ENCODE measurements around the gene RAB3D. TPM values are rescaled to one million over a fixed set of nuclear protein-coding genes. Genes with fewer than 3 reads are reported as not detected.

RAB3D gene
- total RNA-seq, 1 experiment from 2014 or later, result 29.4 TPM

DNA sequence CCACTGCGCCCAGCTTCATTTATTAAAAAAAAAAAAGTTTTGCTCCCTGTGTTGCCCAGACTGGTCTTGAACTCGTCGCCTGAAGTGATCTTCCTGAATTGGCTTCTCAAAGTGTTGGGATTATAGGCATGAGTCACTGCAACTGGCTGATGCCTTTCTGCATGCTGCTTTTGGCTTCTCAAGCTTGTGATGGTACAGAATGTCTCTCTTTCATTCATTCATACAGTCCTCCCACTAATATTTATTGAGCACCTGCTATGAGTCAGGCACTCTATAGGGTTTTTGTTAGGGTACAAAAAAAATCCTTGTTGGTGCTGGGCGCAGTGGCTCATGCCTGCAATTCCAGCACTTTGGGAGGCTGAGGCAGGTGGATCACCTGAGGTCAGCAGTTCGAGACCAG, 34.5 kb downstream of the RAB3D start:
- no peak overlapping the region for H3K27ac Mint-ChIP-seq
- DNase-seq, result no peak
- peaks cover 9% of the 10 kb centered on the region for H3K27me3 Mint-ChIP-seq (ENCODE audit: low read depth)
- no peak overlapping the region for H3K4me3 Mint-ChIP-seq
- Histone ChIP-seq H3K4me1 (ENCODE audit: insufficient read depth, low read length) (no peaks in the 10 kb centered on the region), H2BK5ac (ENCODE audit: insufficient read length, low read length) (no peak overlapping the region), H3K14ac (ENCODE audit: insufficient read depth, low read length) (no peak overlapping the region), H3K23me2 (ENCODE audit: insufficient read length, low read depth, low read length, poor library complexity, severe bottlenecking) (no peaks in the 10 kb centered on the region), H3K27ac (ENCODE audit: insufficient read length, low read depth, low read length) (no peak overlapping the region), H3K23ac (ENCODE audit: insufficient read length, low read depth, low read length) (no peak overlapping the region), H2BK120ac (ENCODE audit: low read depth, low read length, poor library complexity, severe bottlenecking) (no peak overlapping the region), H4K5ac (ENCODE audit: insufficient read length, low read depth, low read length) (no peak overlapping the region), H2BK20ac (ENCODE audit: low read depth, low read length, poor library complexity, severe bottlenecking) (no peak overlapping the region), H2AFZ (ENCODE audit: low read length) (no peak overlapping the region), H3K56ac (ENCODE audit: insufficient read length, low read depth, low read length) (no peak overlapping the region), H3K79me1 (ENCODE audit: insufficient read depth, low read depth, low read length, poor library complexity, severe bottlenecking) (no peaks in the 10 kb centered on the region), H3K9me3 (ENCODE audit: control insufficient read depth, low read depth, low read length) (no peaks in the 10 kb centered on the region), H2AK5ac (ENCODE audit: insufficient read length, low read length) (no peak overlapping the region), H2BK15ac (ENCODE audit: low read depth, low read length) (no peak overlapping the region), H3K79me2 (ENCODE audit: insufficient read depth, low read length) (no peaks in the 10 kb centered on the region), H3K18ac (ENCODE audit: insufficient read length, low read depth, low read length) (no peak overlapping the region), H3K4me2 (ENCODE audit: insufficient read depth, insufficient read length, low read length) (no peak overlapping the region), H3K4ac (ENCODE audit: low read depth, low read length) (no peak overlapping the region), H3K27me3 (ENCODE audit: insufficient read depth, low read length) (no peaks in the 10 kb centered on the region), H4K8ac (replicated peaks; ENCODE audit: insufficient read length, low read depth, low read length) (no peak overlapping the region), H4K20me1 (ENCODE audit: control insufficient read depth, insufficient read depth, insufficient read length) (no peaks in the 10 kb centered on the region), H3T11ph (ENCODE audit: low read length) (no peak overlapping the region), H3K9ac (ENCODE audit: extremely low read depth, insufficient read length, low read length) (no peak overlapping the region), H4K91ac (ENCODE audit: insufficient read length, low read depth, low read length) (no peak overlapping the region), H2BK12ac (ENCODE audit: insufficient read length, low read depth, low read length) (no peak overlapping the region)
- WGBS (ENCODE audit: extremely low coverage, insufficient read length, low lambda C conversion rate), result no CpG with 5 or more reads among the region's 5 CpGs
- TF ChIP-seq, protein P1, sequence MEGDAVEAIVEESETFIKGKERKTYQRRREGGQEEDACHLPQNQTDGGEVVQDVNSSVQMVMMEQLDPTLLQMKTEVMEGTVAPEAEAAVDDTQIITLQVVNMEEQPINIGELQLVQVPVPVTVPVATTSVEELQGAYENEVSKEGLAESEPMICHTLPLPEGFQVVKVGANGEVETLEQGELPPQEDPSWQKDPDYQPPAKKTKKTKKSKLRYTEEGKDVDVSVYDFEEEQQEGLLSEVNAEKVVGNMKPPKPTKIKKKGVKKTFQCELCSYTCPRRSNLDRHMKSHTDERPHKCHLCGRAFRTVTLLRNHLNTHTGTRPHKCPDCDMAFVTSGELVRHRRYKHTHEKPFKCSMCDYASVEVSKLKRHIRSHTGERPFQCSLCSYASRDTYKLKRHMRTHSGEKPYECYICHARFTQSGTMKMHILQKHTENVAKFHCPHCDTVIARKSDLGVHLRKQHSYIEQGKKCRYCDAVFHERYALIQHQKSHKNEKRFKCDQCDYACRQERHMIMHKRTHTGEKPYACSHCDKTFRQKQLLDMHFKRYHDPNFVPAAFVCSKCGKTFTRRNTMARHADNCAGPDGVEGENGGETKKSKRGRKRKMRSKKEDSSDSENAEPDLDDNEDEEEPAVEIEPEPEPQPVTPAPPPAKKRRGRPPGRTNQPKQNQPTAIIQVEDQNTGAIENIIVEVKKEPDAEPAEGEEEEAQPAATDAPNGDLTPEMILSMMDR (conservative IDR thresholded peaks at IDR 0.05), result no peak
- H3K4me1 Mint-ChIP-seq, result peaks cover 0 to 3% of the 10 kb centered on the region in 2 experiments; a peak in 1 of 4 replicates
- no peaks in the 10 kb centered on the region; a peak in 1 of 7 replicates for H3K36me3 Mint-ChIP-seq (ENCODE audit: insufficient read depth in 1 of 3, low read depth in 3 of 3)
- no peaks in the 10 kb centered on the region for H3K9me3 Mint-ChIP-seq

Measured in H9 (cell line).